A549 (cell line): ENCODE measurements around the gene CEP112. TPM values are rescaled to one million over a fixed set of nuclear protein-coding genes. Genes with fewer than 3 reads are reported as not detected.
A peak's percentile ranks its signal among the peaks of the same experiment; 100 is the strongest.

Source experiments
- ATAC-seq, 2 experiments: fragments of 200-7000 bp in 1 of 2; fragments of >200 bp in 1 of 2; cut with Nextera tagmentation in 1 of 2; cut with Tn5 transposase in 1 of 2; 3 replicates each; pipeline versions ENCODE4 v1.8.0 to v1.9.1; 2018 to 2020; ENCODE audit warnings: mild to moderate bottlenecking in 1 of 2, moderate library complexity in 1 of 2
- CTCF ChIA-PET: fragments of 300-600 bp; sonication (Branson Sonifier 250); formaldehyde crosslinking; extraction: SDS; loops from one replicate; lab custom pipeline; 2021; ENCODE audit warnings: antibody characterized with exemption, inconsistent platforms; lab: Yijun Ruan, JAX
- POLR2A ChIA-PET: fragments of 350-600 bp; formaldehyde crosslinking; extraction: SDS; loops from one replicate; lab custom pipeline; 2021; ENCODE audit warnings: antibody characterized with exemption, inconsistent platforms; lab: Yijun Ruan, JAX
- DNase-seq, 2 experiments: peaks; one replicate each; pipeline versions ENCODE4 v3.0.0 to v3.0.0-alpha.2; 2011 to 2016; ENCODE audit warnings: low read depth in 1 of 2, low spot score in 1 of 2
- FAIRE-seq: peaks from 2 replicates; lab custom pipeline; 2011; peaks lifted over from hg19 to GRCh38; lab: Jason Lieb, UNC
- H3K27ac ChIP-seq, 2 experiments: fragments of >200 bp; sonication (Bioruptor Twin); formaldehyde crosslinking; 3 replicates each; pipeline ENCODE4 v1.5.1; 2016 to 2017
- H3K4me1 ChIP-seq: fragments of >200 bp; sonication (Bioruptor Twin); formaldehyde crosslinking; 3 replicates; pipeline ENCODE4 v1.6.1; 2016
- H3K4me2 ChIP-seq: fragments of >200 bp; sonication (Bioruptor Twin); formaldehyde crosslinking; 3 replicates; pipeline ENCODE4 v1.6.1; 2016
- H3K4me3 ChIP-seq: fragments of >200 bp; sonication (Bioruptor Twin); formaldehyde crosslinking; 3 replicates; pipeline ENCODE4 v1.5.1; 2016
- H3K9me3 ChIP-seq: fragments of >200 bp; sonication (Bioruptor Twin); formaldehyde crosslinking; 3 replicates; pipeline ENCODE4 v1.6.1; 2016
- CHD2 ChIP-seq: fragments of 150-350 bp; IDR thresholded peaks from 2 replicates; pipeline ENCODE4 v1.6.1; 2014; ENCODE audit warnings: low read length; ENCODE audit not compliant: partially characterized antibody
- EHF ChIP-seq: fragments of 250-450 bp; sonication (Bioruptor Pico); IDR thresholded peaks from 2 replicates; pipeline ENCODE4 v1.5.0; 2020; ENCODE audit warnings: mild to moderate bottlenecking
- GATA3 ChIP-seq: IDR thresholded peaks from 2 replicates; pipeline ENCODE4 v1.6.1; 2012; ENCODE audit warnings: borderline replicate concordance
- HOXB13 ChIP-seq: fragments of 250-450 bp; sonication (Bioruptor Pico); IDR thresholded peaks from 2 replicates; pipeline ENCODE4 v1.5.0; 2020; ENCODE audit warnings: low read depth, mild to moderate bottlenecking, moderate library complexity
- JUNB ChIP-seq: fragments of >200 bp; sonication (Bioruptor Twin); formaldehyde crosslinking; IDR thresholded peaks from 2 replicates; pipeline ENCODE4 v1.6.1; 2016
- MAZ ChIP-seq: fragments of 150-350 bp; IDR thresholded peaks from 2 replicates; pipeline ENCODE4 v1.6.1; 2014; ENCODE audit warnings: antibody characterized with exemption, low read depth, low read length, borderline replicate concordance
- MYC ChIP-seq: IDR thresholded peaks from 2 replicates; pipeline ENCODE4 v1.6.1; 2012; ENCODE audit warnings: mild to moderate bottlenecking, inconsistent platforms, low read length, improper control_type of control experiment, borderline replicate concordance
- PHF8 ChIP-seq: fragments of 200-600 bp; sonication (generic); IDR thresholded peaks from 2 replicates; pipeline ENCODE4 v1.6.1; 2016; ENCODE audit warnings: low read depth, mild to moderate bottlenecking, antibody characterized with exemption, moderate library complexity, borderline replicate concordance
- POLR2A ChIP-seq: IDR thresholded peaks from 2 replicates; pipeline ENCODE4 v1.6.1; 2012; ENCODE audit warnings: mild to moderate bottlenecking, low read length
- POLR2AphosphoS2 ChIP-seq: conservative IDR thresholded peaks from 2 replicates; pipeline ENCODE4 v1.6.1; 2012; ENCODE audit warnings: low read length, improper control_type of control experiment, inconsistent platforms
- SMC3 ChIP-seq: fragments of >200 bp; sonication (Bioruptor Twin); formaldehyde crosslinking; IDR thresholded peaks from 3 replicates; pipeline ENCODE4 v1.6.1; 2018; ENCODE audit warnings: inconsistent platforms
- ZC3H11A ChIP-seq: fragments of 450-650 bp; IDR thresholded peaks from 2 replicates; pipeline ENCODE4 v1.6.1; 2014; ENCODE audit warnings: antibody characterized with exemption, mild to moderate bottlenecking
- ZSCAN20 ChIP-seq: fragments of 250-450 bp; sonication (Bioruptor Pico); IDR thresholded peaks from 2 replicates; pipeline ENCODE4 v1.8.0; 2022; ENCODE audit warnings: mild to moderate bottlenecking, moderate library complexity
- WGBS: methylation state at CpG from one replicate; pipeline ENCODE4 v1.1.6; 2017; ENCODE audit errors: missing lambda C conversion rate; 5-methylcytosine and 5-hydroxymethylcytosine counted together
- polyA plus RNA-seq, 4 experiments: library from polyadenylated mRNA; depleted of rRNA in 3 of 4; stranded (reverse); fragments of >200 nt; fragmentation: RNase III in 1 of 4; extraction: RNeasy Plus Mini Kit Qiagen cat#74134 plus additional on column Dnase treatment in 1 of 4; gene quantifications; 2 replicates in 3 of 4; 3 replicates in 1 of 4; pipeline ENCODE4 v1.2.3, GENCODE V29; 2011 to 2017
- TF ChIP-seq, protein P1 (sequence below): fragments of 200-600 bp; sonication (generic); IDR thresholded peaks from 2 replicates; pipeline ENCODE4 v1.6.1; 2016; ENCODE audit warnings: antibody characterized with exemption, mild to moderate bottlenecking, moderate library complexity
- TF ChIP-seq, protein P2 (sequence below): fragments of 150-350 bp; IDR thresholded peaks from 2 replicates; pipeline ENCODE4 v1.6.1; 2014; ENCODE audit warnings: low read depth, mild to moderate bottlenecking, low read length

The CEP112 gene
- polyA plus RNA-seq, 2 of the 4 experiments (the other 2 are of a cell fraction) = 9.6 to 15.2 TPM

DNA sequence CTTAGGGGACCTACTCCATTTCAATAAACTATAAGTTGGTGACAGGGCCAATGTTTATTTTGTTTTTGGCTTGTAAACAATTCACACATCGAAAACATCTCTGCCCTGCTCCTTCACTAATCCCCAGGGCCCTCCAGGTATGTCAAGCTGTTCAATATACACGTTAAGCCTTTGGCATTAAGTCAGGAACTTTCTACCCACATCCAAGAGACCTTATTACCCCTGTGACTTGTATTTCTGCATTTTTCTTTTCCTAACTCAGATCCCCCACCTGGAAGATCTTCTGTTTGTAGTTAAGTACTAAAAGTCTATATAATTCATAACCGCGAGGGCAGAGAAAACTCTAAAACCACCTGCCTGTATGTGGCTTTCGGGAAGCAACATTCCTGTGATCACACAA, 523.7 kb downstream of the CEP112 start (continued):
- TF ChIP-seq, protein P1, sequence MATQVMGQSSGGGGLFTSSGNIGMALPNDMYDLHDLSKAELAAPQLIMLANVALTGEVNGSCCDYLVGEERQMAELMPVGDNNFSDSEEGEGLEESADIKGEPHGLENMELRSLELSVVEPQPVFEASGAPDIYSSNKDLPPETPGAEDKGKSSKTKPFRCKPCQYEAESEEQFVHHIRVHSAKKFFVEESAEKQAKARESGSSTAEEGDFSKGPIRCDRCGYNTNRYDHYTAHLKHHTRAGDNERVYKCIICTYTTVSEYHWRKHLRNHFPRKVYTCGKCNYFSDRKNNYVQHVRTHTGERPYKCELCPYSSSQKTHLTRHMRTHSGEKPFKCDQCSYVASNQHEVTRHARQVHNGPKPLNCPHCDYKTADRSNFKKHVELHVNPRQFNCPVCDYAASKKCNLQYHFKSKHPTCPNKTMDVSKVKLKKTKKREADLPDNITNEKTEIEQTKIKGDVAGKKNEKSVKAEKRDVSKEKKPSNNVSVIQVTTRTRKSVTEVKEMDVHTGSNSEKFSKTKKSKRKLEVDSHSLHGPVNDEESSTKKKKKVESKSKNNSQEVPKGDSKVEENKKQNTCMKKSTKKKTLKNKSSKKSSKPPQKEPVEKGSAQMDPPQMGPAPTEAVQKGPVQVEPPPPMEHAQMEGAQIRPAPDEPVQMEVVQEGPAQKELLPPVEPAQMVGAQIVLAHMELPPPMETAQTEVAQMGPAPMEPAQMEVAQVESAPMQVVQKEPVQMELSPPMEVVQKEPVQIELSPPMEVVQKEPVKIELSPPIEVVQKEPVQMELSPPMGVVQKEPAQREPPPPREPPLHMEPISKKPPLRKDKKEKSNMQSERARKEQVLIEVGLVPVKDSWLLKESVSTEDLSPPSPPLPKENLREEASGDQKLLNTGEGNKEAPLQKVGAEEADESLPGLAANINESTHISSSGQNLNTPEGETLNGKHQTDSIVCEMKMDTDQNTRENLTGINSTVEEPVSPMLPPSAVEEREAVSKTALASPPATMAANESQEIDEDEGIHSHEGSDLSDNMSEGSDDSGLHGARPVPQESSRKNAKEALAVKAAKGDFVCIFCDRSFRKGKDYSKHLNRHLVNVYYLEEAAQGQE = no peak
- TF ChIP-seq PHF8 (no peak), JUNB (no peak)

DNA sequence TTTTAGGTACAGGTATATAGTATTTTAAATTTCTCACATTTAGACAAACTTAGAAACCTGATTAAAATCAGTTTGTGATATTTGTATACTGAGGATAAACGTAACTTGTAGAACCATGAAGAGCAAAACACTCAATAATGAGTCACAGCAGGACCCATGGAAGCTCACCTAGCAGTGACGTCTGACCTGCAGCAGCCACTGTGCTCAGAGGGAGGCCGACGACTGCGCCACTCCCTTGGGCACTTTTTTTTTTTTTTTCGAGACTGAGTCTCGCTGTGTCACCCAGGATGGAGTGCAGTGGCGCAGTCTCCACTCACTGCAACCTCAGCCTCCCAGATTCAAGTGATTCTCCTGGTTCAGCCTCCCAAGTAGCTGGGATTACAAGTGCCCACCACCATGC, 524.3 kb downstream of the CEP112 start:
- Histone ChIP-seq H3K4me3 (no peak overlapping the region), H3K4me1 (no peaks in the 10 kb centered on the region), H3K27ac (no peak overlapping the region), H3K9me3 (no peaks in the 10 kb centered on the region), H3K4me2 (no peak overlapping the region)
- TF ChIP-seq POLR2A (0 out of 2 replicates have a peak, but pooled peaks have one; percentile 6), POLR2AphosphoS2 (no peak)
- FAIRE-seq (no peak), DNase-seq (no peak), ATAC-seq (no peak)
- 89% methylated on average over 8 of the region's 8 CpGs for whole genome bisulfite sequencing
- CTCF ChIA-PET = no interaction called here
- POLR2A ChIA-PET = no interaction called here

DNA sequence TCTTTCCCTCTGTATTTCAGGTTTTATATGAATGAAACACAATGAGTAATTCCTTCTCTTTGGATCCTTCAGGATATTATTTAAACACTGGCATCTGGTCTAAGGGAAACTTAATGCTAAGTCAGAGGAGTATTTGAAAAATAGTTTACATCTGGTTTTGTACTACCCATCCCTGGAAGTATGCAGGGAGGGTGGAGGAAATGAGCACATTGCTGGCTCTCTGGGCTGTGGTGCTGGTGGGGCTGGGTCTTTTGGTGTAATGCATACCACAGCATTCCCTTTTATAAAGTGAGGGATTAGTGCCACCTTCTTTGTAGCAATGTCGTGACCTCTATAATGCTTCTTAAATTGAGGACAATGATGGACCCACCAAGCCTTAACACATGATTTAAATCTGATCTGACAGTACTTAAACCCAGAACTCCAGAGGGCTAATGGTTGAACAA, 525.0 kb downstream of the CEP112 start:
- Histone ChIP-seq H3K4me1 (no peaks in the 10 kb centered on the region), H3K4me2 (no peak overlapping the region), H3K27ac (no peak overlapping the region), H3K4me3 (no peak overlapping the region), H3K9me3 (no peaks in the 10 kb centered on the region)
- no peak for ATAC-seq
- TF ChIP-seq MYC (no peak), SMC3 (no peak), GATA3 (no peak), EHF (CRISPR knock-in tag) (no peak), ZC3H11A (no peak), ZSCAN20 (CRISPR knock-in tag) (no peak)
- 90% methylated on average over 1 of the region's 1 CpG for WGBS
- no peak for FAIRE-seq
- POLR2A ChIA-PET = no interaction called here
- CTCF ChIA-PET = no interaction called here
- DNase-seq = no peak

DNA sequence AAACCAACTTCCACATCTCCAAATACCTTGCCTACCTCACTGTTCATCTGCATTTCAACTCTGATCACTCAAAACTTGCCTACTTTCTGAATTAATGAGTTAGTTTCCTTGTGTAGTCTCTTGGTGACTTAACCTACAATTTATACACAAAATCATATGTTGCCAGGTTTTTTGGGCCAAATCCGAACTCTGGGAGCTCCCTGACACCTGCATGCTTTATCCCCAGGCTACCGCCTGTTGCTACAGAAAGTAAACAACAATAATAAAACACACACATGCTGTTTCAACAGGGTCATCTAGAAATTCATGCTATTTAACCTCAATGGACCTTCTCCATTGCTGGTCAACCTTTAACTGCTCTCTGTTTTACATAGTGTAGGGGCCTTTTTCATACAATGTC, 526.0 kb downstream of the CEP112 start:
- Histone ChIP-seq H3K4me3 (no peak overlapping the region), H3K9me3 (no peaks in the 10 kb centered on the region), H3K4me1 (peaks cover 4% of the 10 kb centered on the region), H3K27ac (no peak overlapping the region), H3K4me2 (no peak overlapping the region)
- ChIA-PET POLR2A (no interaction called here), CTCF (interaction anchor here (1.1 to 2.1 kb wide), 2 partner anchors 19 to 36 kb away, joined by 3 to 7 read pairs; no protein-coding TSS in a partner anchor)
- WGBS = 65% methylated on average over 2 of the region's 2 CpGs
- ATAC-seq = no peak
- no peak for DNase-seq
- TF ChIP-seq PHF8 = no peak
- TF ChIP-seq MAZ = no peak
- no peak for TF ChIP-seq HOXB13 (CRISPR knock-in tag)
- TF ChIP-seq, protein P2, sequence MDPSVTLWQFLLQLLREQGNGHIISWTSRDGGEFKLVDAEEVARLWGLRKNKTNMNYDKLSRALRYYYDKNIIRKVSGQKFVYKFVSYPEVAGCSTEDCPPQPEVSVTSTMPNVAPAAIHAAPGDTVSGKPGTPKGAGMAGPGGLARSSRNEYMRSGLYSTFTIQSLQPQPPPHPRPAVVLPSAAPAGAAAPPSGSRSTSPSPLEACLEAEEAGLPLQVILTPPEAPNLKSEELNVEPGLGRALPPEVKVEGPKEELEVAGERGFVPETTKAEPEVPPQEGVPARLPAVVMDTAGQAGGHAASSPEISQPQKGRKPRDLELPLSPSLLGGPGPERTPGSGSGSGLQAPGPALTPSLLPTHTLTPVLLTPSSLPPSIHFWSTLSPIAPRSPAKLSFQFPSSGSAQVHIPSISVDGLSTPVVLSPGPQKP = no peak
- no peak for TF ChIP-seq POLR2AphosphoS2
- no peak for TF ChIP-seq EHF (CRISPR knock-in tag)
- no peak for TF ChIP-seq CHD2
- FAIRE-seq = no peak
